Ovary (tissue), 9 donors: ENCODE results near the gene ECM2. TPM values are rescaled to one million over a fixed set of nuclear protein-coding genes. Genes with fewer than 3 reads are reported as not detected.
A peak's percentile ranks its signal among the peaks of the same experiment; 100 is the strongest.

Source experiments
- DNase-seq, 5 donors: peaks; one replicate each; pipeline ENCODE4 v3.0.0-alpha.2; 2019 to 2020
- H3K27ac ChIP-seq, 2 donors: fragments of 200-600 bp; one replicate each; pipeline versions ENCODE4 v1.5.1 to v1.8.0; 2019 to 2022
- H3K27me3 ChIP-seq: fragments of 200-600 bp; one replicate; pipeline ENCODE4 v1.8.0; 2022
- H3K36me3 ChIP-seq: fragments of 200-600 bp; sonication (generic); one replicate; pipeline ENCODE4 v1.5.1; 2019
- H3K4me1 ChIP-seq: one replicate; pipeline ENCODE4 v1.8.1; 2013; ENCODE audit warnings: mild to moderate bottlenecking, moderate library complexity; ENCODE audit not compliant: insufficient read depth
- H3K4me3 ChIP-seq: fragments of 200-600 bp; sonication (generic); one replicate; pipeline ENCODE4 v1.5.1; 2017
- H3K9me3 ChIP-seq, 2 donors: fragments of 200-600 bp in 1 of 2; sonication (generic) in 1 of 2; one replicate each; pipeline versions ENCODE4 v1.5.1 to v1.8.1; 2013 to 2019; ENCODE audit warnings: mild to moderate bottlenecking in 1 of 2, moderate library complexity in 1 of 2
- EP300 ChIP-seq: sonication (generic); formaldehyde crosslinking; IDR thresholded peaks from one replicate; pipeline ENCODE4 v1.6.1; 2017; ENCODE audit warnings: antibody characterized with exemption
- POLR2A ChIP-seq: fragments of 450-650 bp; IDR thresholded peaks from one replicate; pipeline ENCODE4 v1.6.1; 2017; ENCODE audit warnings: antibody characterized with exemption, mild to moderate bottlenecking, moderate library complexity
- WGBS, 3 donors: extraction: QIAGEN DNeasy Blood & Tissue Kit in 1 of 3; methylation state at CpG; one replicate each; pipeline versions ENCODE4 v1.1.5 to v1.1.7; 2013 to 2017; 5-methylcytosine and 5-hydroxymethylcytosine counted together
- intact Hi-C, 4 donors: fragments of 100-400 bp; cut with DNase I; formaldehyde crosslinking; loops; one replicate each; pipeline versions ENCODE4 v1.11.0 to v1.15.1; 2022 to 2023
- polyA plus RNA-seq, 2 donors: library from polyadenylated mRNA; stranded (reverse); fragments of 200-250 nt in 1 of 2; fragments of 350-450 nt in 1 of 2; fragmentation: Illumina TruSeq in 1 of 2; extraction: RNeasy Lipid Tissue Mini Kit (QIAGEN cat#74804) in 1 of 2; gene quantifications; one replicate each; pipeline ENCODE4 v1.2.3, GENCODE V29; 2013 to 2014
- total RNA-seq, 7 donors: library from RNA; depleted of rRNA in 2 of 7; stranded (reverse); fragments of >200 nt in 2 of 7; fragmentation: NEBNext Ultra II Directional in 3 of 7; extraction: Animal tissue kit (Norgen Biotek cat#: 25700) in 3 of 7; gene quantifications; one replicate each; pipeline versions ENCODE4 v1.1.0 to v1.2.4, GENCODE V29; 2016 to 2023
- TF ChIP-seq, protein P1 (sequence below), 3 donors: fragments of 450-650 bp in 2 of 3; fragments of 200-600 bp in 1 of 3; IDR thresholded peaks; one replicate each; pipeline versions ENCODE4 v1.5.1 to v1.8.0; 2016 to 2022; ENCODE audit warnings: antibody characterized with exemption in 3 of 3, mild to moderate bottlenecking in 1 of 3
- donor health status: DM: no; HTN: no; CAD: no; lungs with moderate emphysema.
- donor health status: DM: no; HTN: no; CAD: no.
- donor health status: Bipolar disorder and iron deficiency.
- donor health status: DM: yes; HTN: yes; CAD: no.
- donor health status: DM: no; HTN: no; CAD: no.
- donor health status: DM: yes; HTN: yes; CAD: no.

ECM2 gene
- total and polyA plus RNA-seq, 9 donors = 35.0 to 91.4 (median 65.9) TPM

DNA sequence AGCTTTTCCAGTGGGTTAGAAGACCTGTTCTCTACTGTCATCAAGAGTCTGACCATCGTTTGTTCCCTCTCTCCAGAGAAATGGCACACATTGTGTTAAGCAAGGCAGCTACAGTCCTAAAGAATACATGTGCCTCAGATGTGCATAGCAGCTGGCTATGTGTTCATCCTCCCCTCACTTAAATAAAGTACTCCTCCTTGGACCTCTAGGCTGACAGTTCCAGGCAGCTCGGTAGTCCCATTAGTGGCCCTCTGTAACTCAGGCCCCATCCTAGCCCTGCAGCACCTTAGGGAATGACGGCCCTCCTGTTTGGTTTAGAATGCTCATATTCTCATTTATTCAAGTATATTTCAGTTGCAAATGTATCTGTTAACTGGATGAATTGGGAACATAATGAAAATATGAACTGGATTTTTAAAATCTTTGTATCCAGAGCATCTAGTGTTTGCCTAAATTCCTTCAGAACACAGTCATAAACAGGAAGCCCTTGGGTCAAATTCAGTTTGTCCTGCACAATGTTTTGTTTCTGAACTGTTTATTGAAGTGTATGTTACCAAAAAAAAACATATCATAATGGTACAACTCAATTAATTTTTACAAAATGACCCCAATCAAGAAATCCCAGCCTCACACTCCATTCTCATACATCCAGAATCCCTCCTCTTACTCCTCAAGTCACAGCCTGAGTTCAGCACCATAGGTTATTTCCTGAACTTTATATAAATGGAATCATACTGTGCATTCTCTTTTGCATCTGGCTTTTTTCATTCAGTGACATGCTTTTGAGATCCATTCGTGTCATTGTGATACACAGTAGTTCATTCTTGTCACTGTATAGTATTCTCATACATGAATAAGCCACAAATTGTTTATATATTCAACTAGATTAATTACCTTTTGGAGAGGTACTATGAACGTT is 51.9 kb downstream of the ECM2 start:
- no peak overlapping the region for H3K4me3 ChIP-seq
- TF ChIP-seq POLR2A (no peak), EP300 (no peak)
- H3K36me3 ChIP-seq = no peaks in the 10 kb centered on the region
- H3K27ac ChIP-seq = no peak overlapping the region
- 54 to 67% (median 57%) methylated on average over 5 of the region's 5 CpGs for WGBS, 3 donors
- intact Hi-C loops = no loop called here
- H3K9me3 ChIP-seq = no peaks in the 10 kb centered on the region
- H3K27me3 ChIP-seq = no peaks in the 10 kb centered on the region
- H3K4me1 ChIP-seq = peaks cover 12% of the 10 kb centered on the region
- no peak for DNase-seq

DNA sequence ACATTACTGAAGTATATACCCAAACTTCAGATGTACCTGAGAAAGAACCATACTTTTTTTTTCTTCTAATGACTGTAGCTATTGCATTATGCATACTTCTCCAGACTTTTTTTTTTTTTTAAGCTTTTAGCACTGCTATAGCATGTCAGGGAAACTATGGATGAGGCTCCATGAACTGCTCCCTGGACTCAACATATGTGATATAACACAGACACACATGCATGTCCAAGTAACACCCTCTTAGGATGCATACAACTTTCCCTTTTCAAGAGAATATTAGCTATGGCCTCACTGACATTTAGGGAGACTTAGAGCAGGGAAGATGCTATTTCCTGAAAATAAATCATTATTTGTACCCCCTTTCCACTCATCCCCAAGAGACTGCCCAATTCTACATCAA is 53.0 kb downstream of the ECM2 start:
- peaks cover 13% of the 10 kb centered on the region for H3K4me1 ChIP-seq
- no peaks in the 10 kb centered on the region for H3K36me3 ChIP-seq
- TF ChIP-seq, protein P1, sequence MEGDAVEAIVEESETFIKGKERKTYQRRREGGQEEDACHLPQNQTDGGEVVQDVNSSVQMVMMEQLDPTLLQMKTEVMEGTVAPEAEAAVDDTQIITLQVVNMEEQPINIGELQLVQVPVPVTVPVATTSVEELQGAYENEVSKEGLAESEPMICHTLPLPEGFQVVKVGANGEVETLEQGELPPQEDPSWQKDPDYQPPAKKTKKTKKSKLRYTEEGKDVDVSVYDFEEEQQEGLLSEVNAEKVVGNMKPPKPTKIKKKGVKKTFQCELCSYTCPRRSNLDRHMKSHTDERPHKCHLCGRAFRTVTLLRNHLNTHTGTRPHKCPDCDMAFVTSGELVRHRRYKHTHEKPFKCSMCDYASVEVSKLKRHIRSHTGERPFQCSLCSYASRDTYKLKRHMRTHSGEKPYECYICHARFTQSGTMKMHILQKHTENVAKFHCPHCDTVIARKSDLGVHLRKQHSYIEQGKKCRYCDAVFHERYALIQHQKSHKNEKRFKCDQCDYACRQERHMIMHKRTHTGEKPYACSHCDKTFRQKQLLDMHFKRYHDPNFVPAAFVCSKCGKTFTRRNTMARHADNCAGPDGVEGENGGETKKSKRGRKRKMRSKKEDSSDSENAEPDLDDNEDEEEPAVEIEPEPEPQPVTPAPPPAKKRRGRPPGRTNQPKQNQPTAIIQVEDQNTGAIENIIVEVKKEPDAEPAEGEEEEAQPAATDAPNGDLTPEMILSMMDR (IDR thresholded peaks at IDR 0.05) = no peak
- TF ChIP-seq POLR2A (no peak), EP300 (no peak)
- H3K27me3 ChIP-seq = no peaks in the 10 kb centered on the region
- no peak for DNase-seq
- H3K27ac ChIP-seq = no peak overlapping the region
- H3K4me3 ChIP-seq = no peak overlapping the region
- intact Hi-C loops = no loop called here
- H3K9me3 ChIP-seq = no peaks in the 10 kb centered on the region

DNA sequence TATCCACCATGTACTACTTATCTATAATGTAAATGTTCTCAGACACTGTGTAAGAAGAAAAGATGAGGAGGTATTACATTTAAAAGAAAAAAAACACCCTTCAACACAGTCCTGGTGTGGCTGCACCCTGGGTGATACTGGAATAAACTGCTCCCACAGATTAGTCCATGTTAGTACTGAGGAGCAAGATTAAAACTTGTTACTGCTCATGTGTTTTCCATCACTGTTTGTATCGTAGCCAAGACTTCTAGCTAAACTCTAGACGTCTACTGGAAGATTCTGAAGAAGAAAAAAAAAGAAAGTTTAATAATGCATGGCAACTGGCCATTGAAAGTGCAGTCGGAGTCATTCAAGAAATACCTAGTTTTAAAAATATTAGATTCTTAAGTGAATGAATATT is 53.5 kb downstream of the ECM2 start, which contains the start of gene ASPN:
TSS of gene ASPN (minus strand) at position 178 of the 400 bp plus-strand sequence.
- TF ChIP-seq EP300 (no peak), POLR2A (no peak)
- TF ChIP-seq, protein P1 (IDR thresholded peaks at IDR 0.05) = no peak
- peaks cover 13% of the 10 kb centered on the region for H3K4me1 ChIP-seq
- no peak for DNase-seq
- H3K36me3 ChIP-seq = no peaks in the 10 kb centered on the region
- 6 to 12% (median 9%) methylated on average over 3 of the region's 3 CpGs for WGBS, 3 donors
- no peaks in the 10 kb centered on the region for H3K27me3 ChIP-seq
- peak within 1 kb of the TSS in 1 of 2 donors; percentile 4 for H3K27ac ChIP-seq
- H3K9me3 ChIP-seq = no peaks in the 10 kb centered on the region
- peak within 1 kb of the TSS; percentile 17 for H3K4me3 ChIP-seq
- intact Hi-C loops = no loop called here

DNA sequence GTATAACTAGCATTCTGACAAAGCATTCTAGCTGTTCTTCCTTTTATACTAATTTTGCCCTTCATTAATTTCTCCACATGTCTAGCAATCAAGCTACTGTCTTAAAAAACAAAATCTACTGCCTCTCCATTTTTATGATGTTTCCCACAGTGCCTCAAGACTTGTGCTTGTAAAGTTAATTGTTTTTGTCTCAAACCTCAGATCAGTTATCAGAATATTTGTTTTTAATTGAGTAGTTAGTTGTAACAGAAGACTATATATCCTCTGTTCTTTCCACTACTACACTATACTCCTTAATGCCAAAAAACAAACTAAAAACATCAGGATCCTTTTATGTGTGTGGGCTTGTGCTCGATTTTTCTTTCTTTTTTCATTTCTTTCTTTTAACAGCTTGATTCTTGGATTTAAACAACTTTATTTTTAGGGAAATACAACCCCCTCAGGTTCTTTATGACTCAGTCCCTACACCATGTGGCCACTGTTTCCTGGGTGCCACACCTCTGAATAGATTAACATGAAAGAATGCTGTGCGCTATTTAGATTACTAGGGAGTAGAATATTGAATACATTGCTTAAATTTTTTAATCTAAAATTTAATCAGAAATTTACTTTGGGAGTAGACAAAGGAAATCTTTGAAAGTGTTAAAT is 54.7 kb downstream of the ECM2 start:
- 15 to 32% (median 26%) methylated on average over 2 of the region's 2 CpGs for WGBS, 3 donors
- Histone ChIP-seq H3K27me3 (no peaks in the 10 kb centered on the region), H3K27ac (peak overlapping the region in 1 of 2 donors; percentile 4), H3K9me3 (no peaks in the 10 kb centered on the region), H3K4me3 (peak overlapping the region; percentile 17), H3K4me1 (peaks cover 13% of the 10 kb centered on the region), H3K36me3 (no peaks in the 10 kb centered on the region)
- DNase-seq = no peak
- TF ChIP-seq, protein P1 (IDR thresholded peaks at IDR 0.05) = no peak
- no peak for TF ChIP-seq EP300
- no peak for TF ChIP-seq POLR2A
- intact Hi-C loops = no loop called here
